ENCODE results near the gene SINHCAF.

GRCh38 chr12:31265722-31266121 lies 60.2 kb downstream of the SINHCAF start:
- no peak for TF ChIP-seq CTCF (IDR thresholded peaks at IDR 0.05)
- TF ChIP-seq POLR2A (IDR thresholded peaks at IDR 0.05), result no peak
